CD4-positive, alpha-beta T cell treated with Interleukin-6 for 4 hours (primary cell): Measurements from ENCODE around the gene ARHGAP6.
"Not testable (repeated sequence)": the region's sequence is repeated elsewhere in the genome, so short reads cannot be mapped to it uniquely, and the experiment has no call there.

Experiments
- DNase-seq: peaks from one replicate; pipeline ENCODE4 v3.0.0-alpha.2; 2020; ENCODE audit warnings: mixed read lengths

ARHGAP6 gene

DNA sequence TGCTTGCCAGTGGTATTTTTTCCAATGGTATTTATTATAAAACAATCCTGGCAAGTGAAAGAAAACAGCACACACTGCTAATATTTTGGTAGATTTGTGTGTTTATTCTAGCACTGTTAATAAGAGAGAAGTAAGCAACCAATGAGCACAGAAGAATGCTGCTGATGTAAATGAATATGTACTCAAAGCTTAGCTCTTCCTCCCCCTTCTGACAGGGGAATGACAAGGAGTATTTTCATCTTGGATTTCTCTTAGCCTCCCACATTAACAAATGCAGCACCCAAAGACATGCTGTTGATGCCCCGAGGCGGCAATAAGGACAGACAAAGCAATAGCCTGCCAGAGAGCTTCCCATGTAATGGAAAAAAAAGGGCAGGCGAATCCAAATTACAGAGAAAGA is 18.6 kb downstream of the ARHGAP6 start:
- DNase-seq, result no peak

DNA sequence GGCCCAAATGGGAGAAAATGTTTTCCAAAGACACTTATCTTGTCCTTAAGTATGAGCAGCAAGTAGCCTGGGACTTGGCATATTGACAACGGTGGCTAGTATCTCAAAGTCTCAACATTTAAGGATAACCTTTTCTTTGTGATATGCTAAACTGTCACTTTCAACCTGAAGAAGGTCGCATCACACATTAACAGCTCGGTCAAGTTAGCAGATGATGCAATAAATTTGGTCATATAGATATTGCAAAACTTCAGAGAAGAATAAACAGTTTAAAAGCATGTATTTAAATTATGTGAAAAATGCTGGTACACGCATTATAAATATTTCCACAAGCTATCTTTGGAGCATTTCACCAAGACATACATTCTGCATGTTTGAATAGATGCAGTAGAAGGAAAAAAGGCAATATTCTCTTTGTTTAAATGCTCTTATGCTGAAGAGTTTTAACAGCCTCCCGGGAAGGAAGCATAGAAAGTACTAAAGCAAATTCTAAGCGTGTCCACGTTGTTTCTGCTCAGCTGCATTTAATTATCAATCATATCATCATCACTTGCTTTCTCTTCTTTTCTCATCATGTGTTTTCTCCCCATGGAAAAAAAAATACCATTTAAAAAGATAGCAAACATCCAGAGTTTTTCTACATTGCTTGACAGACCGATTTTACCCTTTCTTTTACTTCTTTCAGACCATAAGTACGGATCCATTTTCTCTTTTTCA is 24.2 kb downstream of the ARHGAP6 start:
- no peak for DNase-seq

DNA sequence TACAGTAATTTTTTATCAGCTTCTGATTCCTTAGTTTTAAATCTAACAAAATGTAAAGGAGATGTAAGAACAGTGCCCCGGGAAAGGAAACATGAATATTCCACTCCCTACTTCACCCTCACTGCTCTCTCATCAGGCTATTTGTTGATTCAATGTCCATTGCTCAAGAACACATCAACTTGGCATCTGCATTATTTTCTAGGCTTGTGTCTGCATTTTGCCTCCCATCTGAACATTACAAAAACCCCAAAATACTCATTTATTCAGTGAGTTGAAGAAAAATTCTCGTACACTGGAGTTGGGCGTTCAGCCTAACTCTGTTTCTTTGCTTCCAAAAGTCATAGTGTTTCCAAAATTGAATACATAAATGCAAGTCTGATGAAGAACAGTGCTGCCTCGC is 25.6 kb downstream of the ARHGAP6 start:
- DNase-seq, result no peak

DNA sequence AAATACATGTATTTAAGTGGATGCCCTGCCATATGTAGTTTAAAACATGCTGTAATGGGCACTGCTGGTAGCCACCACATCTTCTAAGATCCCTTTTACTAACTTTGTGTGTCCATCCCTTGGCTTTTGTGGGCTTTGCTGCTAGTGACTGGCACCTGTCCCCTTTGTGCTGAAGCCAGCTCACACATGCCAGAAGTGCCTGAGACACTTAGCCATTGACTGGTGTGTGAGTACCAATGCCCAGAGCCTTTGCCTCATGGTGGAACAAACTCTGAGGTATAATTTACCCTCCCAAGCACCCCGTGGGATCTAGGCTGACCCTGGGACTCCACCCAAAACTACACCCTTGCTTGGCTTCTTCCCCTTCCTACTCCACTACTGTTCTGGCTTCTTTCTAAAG is 33.0 kb downstream of the ARHGAP6 start:
- no peak for DNase-seq

DNA sequence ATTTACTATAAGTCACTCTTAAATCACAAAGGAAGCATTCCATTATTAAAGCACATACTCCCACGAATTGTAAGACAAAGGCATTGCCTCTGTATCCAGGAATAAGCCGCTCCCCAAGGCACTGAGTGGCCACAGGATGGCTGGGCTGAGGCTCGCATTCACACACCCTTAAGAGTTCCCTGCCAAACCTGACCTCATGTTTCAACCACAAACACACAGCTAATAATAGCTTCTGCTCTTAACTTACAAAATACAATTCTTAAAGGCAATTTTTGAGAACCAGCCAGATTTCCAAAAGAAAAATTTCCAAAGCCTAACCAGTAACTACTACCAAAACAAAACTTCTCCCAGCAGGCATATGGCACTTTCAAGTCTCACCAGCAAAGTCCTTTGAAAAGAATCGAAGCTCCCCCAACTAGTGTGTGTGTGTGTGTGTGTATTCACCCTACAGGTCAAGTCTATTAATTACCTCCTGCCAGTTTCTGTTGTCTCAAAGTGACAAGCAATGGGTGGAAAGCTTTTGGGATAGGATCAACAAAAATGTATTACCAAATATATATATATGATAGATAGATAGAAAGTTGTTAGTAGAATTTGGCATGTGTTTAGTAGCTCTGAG is 36.0 kb downstream of the ARHGAP6 start:
- no peak for DNase-seq

DNA sequence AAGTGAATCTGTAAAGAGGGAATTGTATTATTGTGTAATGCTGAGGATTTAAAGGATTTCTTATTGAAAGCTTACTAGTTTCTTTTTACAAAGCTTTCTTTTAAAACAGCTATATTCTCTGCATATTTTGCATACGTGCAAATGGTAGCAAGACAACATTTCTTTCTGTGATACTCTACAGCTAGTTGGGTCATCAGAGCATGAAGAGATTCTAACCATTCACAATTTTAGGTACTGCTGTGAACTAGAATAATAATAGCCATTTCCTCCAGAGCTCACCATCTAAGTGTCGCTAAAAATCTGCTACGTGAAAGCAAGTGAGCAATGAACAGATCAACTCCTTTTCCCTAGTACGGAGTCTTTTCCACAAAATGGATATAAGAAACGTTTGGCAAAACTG is 37.3 kb downstream of the ARHGAP6 start:
- DNase-seq, result no peak

DNA sequence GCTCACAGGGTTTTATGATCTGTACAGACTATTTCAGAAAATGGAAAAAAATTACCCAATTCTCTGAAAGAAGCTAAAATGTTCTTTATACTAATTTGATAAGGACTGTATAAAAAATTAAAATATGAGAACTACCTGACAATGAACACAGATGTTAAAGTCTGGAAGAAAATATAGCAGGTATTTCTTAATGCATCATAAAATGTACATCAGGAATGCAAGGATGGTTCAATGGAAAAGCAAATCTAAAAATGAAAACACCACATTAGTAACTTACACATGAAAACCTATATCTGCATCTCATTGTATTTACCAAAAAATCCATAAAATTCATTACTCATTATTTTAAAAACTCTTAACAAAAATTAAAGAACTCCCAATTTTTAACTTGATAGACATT is 39.4 kb downstream of the ARHGAP6 start:
- no peak for DNase-seq

DNA sequence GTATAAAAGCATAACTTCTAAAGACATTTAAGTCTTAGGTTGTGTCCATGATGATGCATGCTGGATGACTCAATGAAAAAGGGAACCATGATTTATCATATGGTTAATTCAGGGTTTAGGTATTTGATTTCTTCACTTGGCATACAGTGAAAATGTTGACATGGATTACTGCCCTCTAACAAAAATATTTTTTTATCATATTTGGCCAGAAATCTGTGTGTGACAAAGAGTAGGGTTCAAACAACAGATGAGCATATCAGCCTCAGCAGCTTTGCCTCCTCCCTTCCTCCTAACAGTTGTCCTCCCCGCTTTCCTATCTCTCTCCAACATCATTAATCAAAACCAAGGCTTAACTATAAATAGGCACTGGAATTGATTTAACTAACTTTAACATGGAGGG is 46.3 kb downstream of the ARHGAP6 start:
- no peak for DNase-seq

DNA sequence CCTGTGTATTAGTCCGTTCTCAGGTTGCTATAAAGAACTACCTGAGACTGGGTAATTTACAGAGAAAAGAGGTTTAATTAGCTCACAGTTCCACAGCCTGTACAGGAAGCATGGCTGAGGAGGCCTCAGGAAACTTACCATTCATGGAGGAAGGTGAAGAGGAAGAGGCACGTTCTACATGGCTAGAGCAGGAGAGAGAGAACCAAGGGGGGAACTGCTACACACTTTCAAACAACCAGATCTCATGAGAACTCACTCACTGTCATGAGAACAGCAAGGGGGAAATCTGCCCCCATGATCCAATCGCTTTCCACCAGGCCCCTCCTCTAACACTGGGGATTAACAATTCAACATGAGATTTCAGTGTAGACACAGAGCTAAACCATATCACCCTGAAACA is 51.5 kb downstream of the ARHGAP6 start:
- not testable (repeated sequence) for DNase-seq

DNA sequence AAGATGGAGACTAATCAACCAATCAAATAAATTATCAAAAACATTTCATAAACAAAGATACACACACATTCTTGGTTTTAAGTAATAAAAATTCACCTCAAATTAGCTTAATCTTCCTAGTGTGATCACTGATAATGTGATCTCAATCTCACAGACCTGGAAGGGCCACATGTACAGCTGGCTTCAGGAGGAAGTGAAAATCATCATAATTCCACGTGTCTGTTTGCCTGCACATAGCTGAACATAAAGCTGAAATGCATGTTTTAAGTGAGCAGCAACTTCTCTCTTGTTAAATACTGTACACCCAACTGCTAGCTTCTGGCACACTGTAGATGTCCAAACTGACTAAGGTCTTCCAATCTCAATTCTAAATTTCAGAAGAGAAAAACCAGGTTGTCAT is 53.8 kb downstream of the ARHGAP6 start:
- DNase-seq, result no peak

DNA sequence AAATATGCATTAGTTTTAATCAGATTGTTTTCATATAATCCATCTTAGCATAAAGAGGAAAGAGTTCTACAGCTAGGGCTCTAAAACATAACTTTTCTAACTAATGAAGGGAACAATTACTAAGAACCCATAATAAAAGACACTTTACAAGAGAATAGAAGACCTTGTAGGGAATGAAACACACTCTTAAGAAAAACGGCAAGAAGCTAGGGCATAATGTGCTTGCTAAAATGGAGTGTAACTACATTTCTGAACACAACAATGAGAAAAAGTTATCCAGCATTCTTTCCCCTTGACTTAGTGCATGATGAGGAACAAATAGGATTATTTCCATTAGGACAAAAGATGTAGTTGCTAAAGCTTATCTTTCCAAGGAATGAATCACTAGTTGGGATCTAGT is 54.6 kb downstream of the ARHGAP6 start:
- DNase-seq, result no peak

DNA sequence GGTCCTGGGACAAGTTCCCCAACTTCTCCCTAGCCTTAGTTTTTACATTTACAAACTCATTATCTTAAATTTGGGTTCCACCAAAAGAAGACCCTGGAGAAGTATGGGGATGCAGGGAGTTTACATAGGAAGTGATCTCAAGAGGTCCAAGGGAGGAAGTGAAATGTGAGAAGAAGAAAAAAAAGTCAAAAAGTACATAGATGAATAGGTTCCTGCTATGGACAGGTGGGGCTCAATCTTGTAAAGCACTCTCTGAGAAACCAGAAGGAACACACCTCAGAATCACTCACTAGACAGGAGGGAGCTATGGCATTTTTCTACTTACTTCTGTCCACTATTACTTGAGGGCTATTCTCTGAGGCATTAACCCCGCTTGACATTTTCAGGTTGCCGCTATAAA is 56.6 kb downstream of the ARHGAP6 start:
- DNase-seq, result no peak

DNA sequence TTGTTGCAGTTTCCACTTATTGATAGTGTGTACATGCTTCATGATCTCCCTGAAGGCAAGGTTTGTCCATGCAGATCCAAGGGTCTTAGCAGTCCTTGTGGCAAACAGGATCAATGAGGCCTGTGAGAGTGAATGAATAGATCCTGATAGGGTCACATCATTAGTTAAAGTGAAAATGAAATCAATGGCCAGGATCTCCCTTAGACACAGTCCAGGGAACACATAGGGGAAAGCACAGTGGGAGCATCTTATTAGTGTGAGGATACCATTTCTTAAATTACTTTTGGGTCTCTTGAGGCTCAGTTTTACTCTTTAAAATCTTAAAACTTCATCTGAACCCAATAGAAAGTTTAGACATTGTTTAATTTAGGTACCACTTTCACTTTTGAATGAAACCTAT is 59.3 kb downstream of the ARHGAP6 start:
- no peak for DNase-seq

DNA sequence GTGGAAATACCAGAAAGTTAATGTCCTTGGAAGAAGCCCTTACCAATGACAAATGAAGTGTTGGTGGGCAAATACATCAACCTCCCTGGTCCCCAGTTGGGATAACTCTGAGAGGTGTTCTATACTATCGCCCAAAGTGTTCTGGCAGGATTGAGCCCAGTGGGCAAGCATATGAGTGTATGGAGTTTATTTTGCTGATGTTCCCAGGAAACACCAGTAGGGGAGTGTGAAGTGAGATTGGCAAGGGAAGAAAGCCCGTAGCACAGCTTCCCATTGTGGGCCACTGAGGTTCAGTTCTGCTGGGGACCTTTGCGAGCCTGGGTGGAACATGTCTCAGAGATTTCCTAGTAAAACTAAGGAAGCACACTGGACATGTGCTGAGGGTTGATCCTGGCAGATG is 65.1 kb downstream of the ARHGAP6 start:
- no peak for DNase-seq

DNA sequence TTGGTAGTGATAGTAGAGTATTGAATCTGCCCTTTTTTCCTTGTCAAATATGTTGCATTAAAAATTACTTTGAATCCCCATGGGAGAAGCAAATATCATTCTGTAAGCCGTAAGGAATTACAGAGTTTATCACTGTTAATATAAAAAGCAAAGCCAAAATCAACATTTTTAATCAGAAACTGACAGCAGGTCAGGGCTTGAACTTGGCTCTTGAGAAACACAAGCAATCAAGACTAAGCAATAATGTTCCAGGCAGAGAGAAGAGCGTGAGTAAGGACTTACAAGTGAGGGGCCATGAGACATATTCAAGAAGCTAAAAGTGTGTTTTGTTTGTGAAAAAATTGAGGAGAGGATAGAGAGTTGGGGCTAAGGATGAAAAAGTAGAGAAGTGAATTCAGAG is 68.2 kb downstream of the ARHGAP6 start:
- DNase-seq, result no peak

DNA sequence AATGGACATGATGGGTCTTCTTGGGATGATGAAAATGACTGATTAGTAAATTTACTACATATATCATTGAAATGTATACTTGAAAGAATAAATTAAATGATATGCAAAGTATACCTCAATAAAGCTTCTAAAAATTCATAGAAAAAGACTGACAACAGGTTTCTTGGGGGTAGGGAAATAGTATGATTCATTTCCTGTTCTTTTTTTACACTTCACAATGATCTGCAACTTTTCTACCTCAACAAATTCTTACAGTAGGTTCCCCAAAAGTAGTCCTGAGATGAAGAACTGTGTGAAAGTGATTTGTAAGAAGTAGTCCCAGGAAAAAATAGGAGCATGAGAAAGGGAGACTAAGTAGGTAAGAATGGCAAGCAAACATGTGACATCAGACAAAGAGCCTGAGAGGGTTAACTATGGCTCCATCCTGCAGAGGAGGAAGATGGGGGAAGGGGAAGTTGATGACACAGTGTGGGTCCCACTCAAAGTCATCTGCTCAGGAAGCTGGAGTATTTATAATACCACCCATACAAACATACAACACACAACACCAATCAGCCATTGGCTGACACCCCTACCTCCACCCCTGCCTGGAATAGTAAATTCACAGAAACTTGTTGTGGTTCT is 73.9 kb downstream of the ARHGAP6 start:
- no peak for DNase-seq

DNA sequence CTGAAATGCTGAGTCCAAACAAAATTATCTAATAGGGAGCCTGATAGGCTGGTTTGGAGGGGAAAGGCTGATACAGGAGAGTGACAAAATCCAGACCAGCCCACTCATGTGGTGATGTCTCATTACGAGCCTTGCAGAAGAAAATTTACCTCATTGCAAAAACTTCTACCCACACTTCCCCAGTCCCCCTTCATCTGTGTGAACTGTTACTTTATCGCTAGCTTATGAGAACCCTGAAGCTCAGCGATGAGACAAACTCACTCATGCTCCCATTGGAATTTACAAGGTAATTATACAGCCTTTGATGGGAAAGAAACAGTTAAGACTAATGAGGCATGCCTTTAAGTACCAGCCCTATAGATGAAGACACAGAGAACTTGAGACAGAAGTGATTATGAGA is 76.1 kb downstream of the ARHGAP6 start:
- no peak for DNase-seq

DNA sequence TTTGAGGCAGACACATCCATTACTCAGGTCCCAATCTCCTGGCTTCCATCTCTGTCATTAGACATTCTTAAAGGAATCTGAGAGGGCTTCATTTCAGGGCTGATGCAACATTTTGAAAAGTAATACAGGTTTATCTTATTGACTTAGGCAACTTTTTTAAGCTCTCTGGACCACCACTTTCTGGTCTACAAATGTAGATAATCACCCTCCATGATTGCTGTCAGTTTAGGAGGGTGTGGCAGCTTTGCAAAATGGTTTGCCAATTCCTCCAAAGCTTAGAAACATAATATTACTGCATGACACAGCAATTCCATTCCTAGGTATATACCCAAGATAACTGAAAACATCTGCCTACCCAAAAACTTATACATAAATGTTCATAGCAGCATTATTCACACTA is 77.6 kb downstream of the ARHGAP6 start:
- DNase-seq, result no peak

DNA sequence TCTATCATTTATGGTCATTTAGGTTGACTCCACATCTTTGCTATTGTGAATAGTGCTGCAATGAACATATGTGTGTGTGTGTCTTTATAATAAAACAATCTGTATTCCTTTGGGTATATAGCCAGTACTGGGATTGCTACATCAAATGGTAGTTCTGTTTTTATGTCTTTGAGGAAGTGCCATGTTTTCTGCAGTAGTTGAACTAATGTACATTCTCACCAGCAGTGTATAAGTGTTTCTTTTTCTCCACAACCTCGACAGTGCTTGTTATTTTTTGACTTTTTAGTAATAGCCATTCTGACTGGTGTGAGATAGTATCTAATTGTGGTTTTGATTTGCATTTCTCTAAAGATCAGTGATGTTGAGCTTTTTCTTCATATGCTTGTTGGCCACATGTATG is 80.5 kb downstream of the ARHGAP6 start:
- no peak for DNase-seq

DNA sequence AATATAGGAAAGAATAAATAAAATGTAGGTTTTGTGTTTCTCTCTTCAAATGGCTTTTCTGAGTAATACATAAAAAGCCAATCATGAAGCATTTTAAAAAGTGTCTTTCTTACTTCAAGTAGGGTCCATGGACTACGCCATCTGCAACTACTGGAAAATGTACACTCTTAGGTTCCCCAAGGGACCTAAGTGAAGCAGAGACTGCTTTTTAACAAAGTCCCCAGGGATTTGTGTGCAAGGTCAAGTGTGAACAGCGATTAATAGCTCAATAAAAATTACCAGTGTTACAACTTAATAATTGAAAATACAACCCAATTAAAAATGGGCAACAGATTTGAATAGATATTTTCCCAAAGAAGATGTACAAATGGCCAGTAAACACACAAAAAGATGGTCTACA is 84.9 kb downstream of the ARHGAP6 start:
- DNase-seq, result no peak

DNA sequence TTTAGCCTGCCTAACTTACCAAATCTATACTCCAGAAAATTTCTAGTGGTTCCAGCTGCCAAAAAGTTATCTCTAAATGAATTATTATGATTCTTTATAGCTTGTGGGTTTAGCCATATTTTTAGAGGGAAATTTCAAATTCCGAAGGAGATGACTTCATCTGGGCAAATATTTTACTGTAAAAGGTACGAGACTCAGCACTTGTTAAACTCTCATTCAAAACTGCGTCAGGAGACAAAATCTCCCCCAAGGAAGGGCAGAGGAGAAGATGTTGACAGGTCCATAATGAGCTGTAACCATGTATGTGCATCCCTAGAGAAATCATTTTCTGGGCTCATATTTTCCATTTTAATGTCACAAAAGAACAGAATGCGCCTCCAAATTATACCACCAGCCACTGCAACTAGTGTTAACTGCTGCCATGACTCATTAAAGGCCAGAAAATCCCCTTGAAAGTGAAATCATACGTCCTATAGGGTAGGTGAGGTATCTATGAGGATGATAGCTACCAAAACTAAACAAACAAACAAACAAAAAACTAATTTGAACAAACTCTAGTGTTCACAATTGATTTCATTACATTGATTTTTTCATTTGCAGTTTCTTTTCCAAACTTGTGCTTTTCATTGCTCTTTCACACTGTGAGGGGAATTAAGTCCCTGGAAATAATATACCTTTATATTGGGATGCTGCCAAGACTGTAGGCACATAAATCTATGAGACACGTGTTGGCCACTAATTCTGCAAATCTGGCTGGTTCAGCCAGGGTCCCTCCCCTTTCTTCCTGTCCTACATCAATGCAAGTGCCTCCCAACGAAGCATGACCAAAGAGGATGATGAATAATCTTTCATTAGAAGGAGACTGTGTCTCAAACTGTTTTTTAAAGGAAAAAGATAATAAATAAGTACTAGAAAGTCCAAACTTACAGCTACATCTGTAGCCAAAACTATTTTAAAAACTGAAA is 85.8 kb downstream of the ARHGAP6 start:
- DNase-seq, result no peak

DNA sequence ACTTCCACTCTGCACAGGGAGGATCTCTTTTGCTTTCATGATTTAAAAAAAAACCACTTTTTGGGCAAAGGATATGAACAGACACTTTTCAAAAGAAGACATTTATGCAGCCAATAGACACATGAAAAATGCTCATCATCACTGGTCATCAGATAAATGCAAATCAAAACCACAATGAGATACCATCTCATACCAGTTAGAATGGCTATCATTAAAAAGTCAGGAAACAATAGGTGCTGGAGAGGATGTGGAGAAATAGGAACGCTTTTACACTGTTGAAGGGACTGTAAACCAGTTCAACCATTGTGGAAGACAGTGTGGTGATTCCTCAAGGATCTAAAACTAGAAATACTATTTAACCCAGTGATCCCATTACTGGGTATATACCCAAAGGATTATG is 87.4 kb downstream of the ARHGAP6 start:
- DNase-seq, result not testable (repeated sequence)

DNA sequence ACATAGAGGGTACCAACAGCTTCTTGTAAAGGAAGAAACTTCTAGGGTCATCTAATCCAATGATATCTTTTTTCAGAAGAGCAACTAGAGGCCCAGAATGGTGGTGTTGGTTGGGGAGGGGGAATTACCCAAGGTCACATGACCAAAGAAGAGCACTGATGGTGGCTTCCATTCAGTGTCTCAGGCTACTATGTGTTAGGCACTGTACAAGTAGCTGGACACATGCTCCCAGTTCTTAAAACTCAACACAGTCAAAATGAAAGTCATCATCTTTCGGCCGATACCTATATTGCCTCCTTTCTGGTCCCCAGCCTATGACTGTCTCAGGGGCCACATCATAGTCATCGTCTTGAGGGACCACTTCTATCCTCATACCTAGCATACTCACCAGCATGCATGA is 88.1 kb downstream of the ARHGAP6 start:
- DNase-seq, result no peak
